DOHH2 (cell line): ENCODE data around the gene POFUT1.

Experiments
- EZH2phosphoT487 ChIP-seq: fragments of 200-600 bp; sonication (generic); IDR thresholded peaks from 2 replicates; pipeline ENCODE4 v1.6.1; 2017; ENCODE audit warnings: borderline replicate concordance, mild to moderate bottlenecking, antibody characterized with exemption, low read length, moderate library complexity, mixed read lengths
- TF ChIP-seq, protein P1 (sequence below): fragments of 200-600 bp; sonication (generic); IDR thresholded peaks from one replicate; pipeline ENCODE4 v1.5.1; 2014; ENCODE audit warnings: antibody characterized with exemption, mild to moderate bottlenecking, low read depth, low read length; ENCODE audit not compliant: poor library complexity, severe bottlenecking

DNA sequence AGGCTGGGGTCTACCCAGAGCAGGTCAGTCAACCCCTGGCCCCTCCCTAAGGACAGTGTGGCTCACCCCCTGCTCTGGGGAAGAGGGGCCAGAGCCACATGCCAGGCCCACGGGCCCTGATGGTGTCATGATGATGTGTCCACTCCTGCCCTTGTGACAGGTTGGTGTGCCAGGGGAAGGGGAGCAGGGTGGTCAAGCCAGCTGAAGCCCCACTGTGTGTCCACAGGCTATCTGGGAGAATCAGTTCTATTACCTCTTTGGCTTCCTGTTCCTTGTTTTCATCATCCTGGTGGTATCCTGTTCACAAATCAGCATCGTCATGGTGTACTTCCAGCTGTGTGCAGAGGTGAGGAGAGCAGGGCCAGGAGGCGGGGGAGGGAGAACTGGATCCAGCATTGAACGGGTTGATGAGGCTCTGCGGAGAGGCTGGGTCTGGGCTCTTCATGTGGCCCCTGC is 47.9 kb upstream of the POFUT1 start:
- TF ChIP-seq, protein P1, sequence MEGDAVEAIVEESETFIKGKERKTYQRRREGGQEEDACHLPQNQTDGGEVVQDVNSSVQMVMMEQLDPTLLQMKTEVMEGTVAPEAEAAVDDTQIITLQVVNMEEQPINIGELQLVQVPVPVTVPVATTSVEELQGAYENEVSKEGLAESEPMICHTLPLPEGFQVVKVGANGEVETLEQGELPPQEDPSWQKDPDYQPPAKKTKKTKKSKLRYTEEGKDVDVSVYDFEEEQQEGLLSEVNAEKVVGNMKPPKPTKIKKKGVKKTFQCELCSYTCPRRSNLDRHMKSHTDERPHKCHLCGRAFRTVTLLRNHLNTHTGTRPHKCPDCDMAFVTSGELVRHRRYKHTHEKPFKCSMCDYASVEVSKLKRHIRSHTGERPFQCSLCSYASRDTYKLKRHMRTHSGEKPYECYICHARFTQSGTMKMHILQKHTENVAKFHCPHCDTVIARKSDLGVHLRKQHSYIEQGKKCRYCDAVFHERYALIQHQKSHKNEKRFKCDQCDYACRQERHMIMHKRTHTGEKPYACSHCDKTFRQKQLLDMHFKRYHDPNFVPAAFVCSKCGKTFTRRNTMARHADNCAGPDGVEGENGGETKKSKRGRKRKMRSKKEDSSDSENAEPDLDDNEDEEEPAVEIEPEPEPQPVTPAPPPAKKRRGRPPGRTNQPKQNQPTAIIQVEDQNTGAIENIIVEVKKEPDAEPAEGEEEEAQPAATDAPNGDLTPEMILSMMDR = no peak
- no peak for TF ChIP-seq EZH2phosphoT487
